Immature natural killer cell (primary cell): ENCODE measurements around the gene BDH1. TPM values are rescaled to one million over a fixed set of nuclear protein-coding genes. Genes with fewer than 3 reads are reported as not detected.
"Not testable (repeated sequence)": the region's sequence is repeated elsewhere in the genome, so short reads cannot be mapped to it uniquely, and the experiment has no call there.

Experiments used
- DNase-seq, 3 donors: peaks; one replicate each; pipeline ENCODE4 v3.0.0; 2022; ENCODE audit warnings: mixed read lengths in 1 of 3
- H3K27ac Mint-ChIP-seq, 6 donors: one replicate each; pipeline ENCODE4 v1.8.0; 2020; ENCODE audit warnings: mixed read lengths in 6 of 6, mild to moderate bottlenecking in 5 of 6, inconsistent platforms in 4 of 6, moderate library complexity in 3 of 6
- H3K27me3 Mint-ChIP-seq, 3 donors: one replicate each; pipeline ENCODE4 v1.8.0; 2020 to 2021; ENCODE audit warnings: low read depth in 3 of 3, mild to moderate bottlenecking in 3 of 3, mixed read lengths in 3 of 3, moderate library complexity in 3 of 3, inconsistent platforms in 1 of 3
- H3K36me3 Mint-ChIP-seq, 3 donors: one replicate each; pipeline ENCODE4 v1.8.0; 2020; ENCODE audit warnings: mixed read lengths in 3 of 3, inconsistent platforms in 2 of 3, mild to moderate bottlenecking in 2 of 3
- H3K4me1 Mint-ChIP-seq, 2 donors: one replicate each; pipeline ENCODE4 v1.8.0; 2020; ENCODE audit warnings: inconsistent platforms in 2 of 2, mild to moderate bottlenecking in 2 of 2, mixed read lengths in 2 of 2, moderate library complexity in 1 of 2
- H3K4me3 Mint-ChIP-seq, 5 donors: one replicate each; pipeline ENCODE4 v1.8.0; 2020; ENCODE audit warnings: mild to moderate bottlenecking in 5 of 5, mixed read lengths in 5 of 5, inconsistent platforms in 3 of 5, moderate library complexity in 3 of 5
- H3K9me3 Mint-ChIP-seq, 6 donors: one replicate each; pipeline ENCODE4 v1.8.0; 2020; ENCODE audit warnings: mild to moderate bottlenecking in 6 of 6, mixed read lengths in 6 of 6, inconsistent platforms in 4 of 6, moderate library complexity in 3 of 6
- polyA plus RNA-seq, 3 donors: library from polyadenylated mRNA; unstranded; fragments of 300-500 nt; fragmentation: Illumina TruSeq; gene quantifications; one replicate each; pipeline ENCODE4 v1.2.3, GENCODE V29; 2021

Gene BDH1
- polyA plus RNA-seq, 3 donors from 2014 or later = 10.3 to 16.1 (median 14.2) TPM

DNA sequence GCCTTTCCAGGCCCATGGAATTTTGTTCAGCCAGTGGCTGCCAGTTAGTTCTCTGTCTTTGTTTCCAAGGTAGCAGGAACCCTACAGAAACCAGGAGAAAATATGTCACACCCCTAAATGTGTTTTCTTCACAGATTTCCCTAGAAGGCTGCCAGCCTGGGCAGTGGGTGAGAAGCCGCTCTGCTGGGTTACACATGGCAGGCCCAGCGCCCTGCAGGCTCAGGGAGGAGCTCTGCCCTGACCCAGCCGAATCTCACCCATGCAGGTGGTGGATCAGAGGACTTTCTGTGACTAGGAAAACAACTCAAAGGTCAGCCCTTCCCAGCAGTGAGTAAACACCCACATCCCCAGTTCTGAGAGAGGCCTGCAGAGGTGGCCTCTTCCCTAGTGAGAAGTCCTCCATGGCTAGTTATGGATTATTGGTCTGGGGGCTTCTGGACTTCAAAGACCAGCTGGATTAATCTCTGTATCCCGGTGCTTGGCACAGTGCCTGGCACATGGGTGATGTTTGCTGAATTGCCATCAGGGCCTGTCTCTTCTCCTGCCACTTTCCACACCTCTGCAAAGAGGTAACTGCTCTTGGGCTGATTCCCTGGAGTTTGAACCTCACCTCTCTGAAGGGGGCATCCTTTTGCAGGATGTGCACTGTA, 34.7 kb upstream of the BDH1 start:
- Mint-ChIP-seq H3K4me1 (no peaks in the 10 kb centered on the region), H3K27me3 (peaks cover 0 to 3% (median 2%) of the 10 kb centered on the region in 3 donors), H3K27ac (no peak overlapping the region), H3K36me3 (no peaks in the 10 kb centered on the region), H3K9me3 (no peaks in the 10 kb centered on the region), H3K4me3 (no peak overlapping the region)
- no peak for DNase-seq

DNA sequence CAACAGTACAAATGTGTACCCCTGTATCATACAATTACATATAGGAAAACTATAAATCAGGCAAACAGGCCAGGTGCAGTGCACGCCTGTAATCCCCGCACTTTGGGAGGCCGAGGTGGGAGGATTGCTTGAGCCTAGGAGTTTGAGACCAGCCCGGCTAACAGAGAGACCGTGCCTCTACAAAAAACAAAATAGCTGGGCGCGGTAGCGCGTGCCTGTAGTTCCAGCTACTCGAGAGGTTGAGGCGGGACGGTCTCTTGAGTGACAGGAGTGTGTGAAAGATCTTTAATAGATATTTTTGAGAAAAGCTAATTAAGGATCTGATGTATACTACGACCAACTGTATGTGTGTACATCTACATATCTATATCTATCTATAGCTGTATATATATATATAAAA, 33.8 kb upstream of the BDH1 start:
- no peak overlapping the region for H3K4me3 Mint-ChIP-seq
- no peaks in the 10 kb centered on the region for H3K4me1 Mint-ChIP-seq
- no peak overlapping the region for H3K27ac Mint-ChIP-seq
- peaks cover 1 to 3% (median 2%) of the 10 kb centered on the region in 3 donors for H3K27me3 Mint-ChIP-seq
- no peaks in the 10 kb centered on the region for H3K36me3 Mint-ChIP-seq
- no peak for DNase-seq
- H3K9me3 Mint-ChIP-seq = no peaks in the 10 kb centered on the region

DNA sequence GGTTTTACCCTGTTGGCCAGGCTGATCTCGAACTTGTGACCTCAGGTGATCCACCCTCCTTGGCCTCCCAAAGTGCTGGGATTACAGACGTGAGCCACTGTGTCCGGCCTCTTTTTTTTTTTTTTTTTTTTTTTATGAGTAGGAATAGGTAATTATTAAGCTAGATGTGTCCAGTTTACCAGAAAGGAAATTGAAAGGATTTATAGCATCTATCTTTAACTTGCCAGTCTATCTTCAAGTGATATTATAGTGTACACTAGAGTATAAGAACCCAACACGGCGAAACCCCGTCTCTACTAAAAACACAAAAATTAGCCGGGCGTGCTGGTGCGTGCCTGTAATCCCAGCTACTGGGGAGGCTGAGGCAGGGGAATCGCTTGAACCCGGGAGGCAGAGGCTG, 31.0 kb upstream of the BDH1 start:
- H3K4me3 Mint-ChIP-seq, DNase-seq, H3K27me3 Mint-ChIP-seq, H3K4me1 Mint-ChIP-seq, H3K27ac Mint-ChIP-seq, H3K9me3 Mint-ChIP-seq, H3K36me3 Mint-ChIP-seq: not testable (repeated sequence)

DNA sequence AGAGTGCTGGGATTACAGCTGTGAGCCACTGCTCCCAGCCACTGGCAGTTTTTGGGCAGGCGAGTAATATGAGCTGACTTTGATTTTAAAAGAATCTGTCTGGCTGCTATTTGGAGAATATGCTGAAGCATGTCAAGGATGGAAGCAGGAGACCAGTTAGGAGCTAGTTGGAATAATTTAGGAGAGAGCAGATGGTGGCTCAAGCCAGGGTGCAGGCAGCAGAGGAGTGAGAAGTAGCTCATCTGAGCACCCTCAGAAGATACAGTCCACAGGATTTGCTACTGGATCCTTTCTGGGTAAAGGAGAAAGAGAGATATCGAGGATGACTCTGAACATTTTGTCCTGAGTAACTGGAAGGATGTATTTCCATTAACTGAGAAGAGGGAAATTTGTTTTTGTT, 30.4 kb upstream of the BDH1 start:
- peaks cover 0 to 3% (median 1%) of the 10 kb centered on the region in 3 donors for H3K27me3 Mint-ChIP-seq
- H3K4me1 Mint-ChIP-seq = no peaks in the 10 kb centered on the region
- no peak overlapping the region for H3K4me3 Mint-ChIP-seq

DNA sequence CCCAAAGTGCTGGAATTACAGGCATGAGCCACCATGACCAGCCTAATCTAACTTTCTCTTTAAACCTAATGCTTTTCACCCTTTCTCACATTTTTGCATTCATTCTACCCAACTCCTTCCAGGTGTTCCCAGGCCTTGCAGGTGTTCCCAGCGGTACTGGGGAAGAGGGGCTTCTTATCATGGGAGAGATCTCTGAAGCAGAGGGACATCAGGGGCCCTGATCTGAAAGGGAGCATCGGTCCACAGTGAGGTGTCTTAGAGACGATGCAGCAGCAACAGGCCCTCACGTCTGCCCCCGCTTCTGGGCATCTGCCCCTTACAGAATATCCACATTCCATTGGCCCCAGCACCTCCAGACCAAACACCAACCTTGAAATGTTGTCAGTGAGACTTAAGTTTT, 29.0 kb upstream of the BDH1 start:
- DNase-seq = no peak
- H3K4me3 Mint-ChIP-seq = no peak overlapping the region
- H3K4me1 Mint-ChIP-seq = no peaks in the 10 kb centered on the region
- no peaks in the 10 kb centered on the region for H3K36me3 Mint-ChIP-seq
- H3K27me3 Mint-ChIP-seq = peaks cover 0 to 3% (median 1%) of the 10 kb centered on the region in 3 donors
- H3K27ac Mint-ChIP-seq = no peak overlapping the region
- H3K9me3 Mint-ChIP-seq = no peaks in the 10 kb centered on the region

More for the DNA sequence above, 30.4 kb upstream of the BDH1 start:
- DNase-seq = no peak
- Mint-ChIP-seq H3K9me3 (no peaks in the 10 kb centered on the region), H3K27ac (no peak overlapping the region), H3K36me3 (no peaks in the 10 kb centered on the region)

DNA sequence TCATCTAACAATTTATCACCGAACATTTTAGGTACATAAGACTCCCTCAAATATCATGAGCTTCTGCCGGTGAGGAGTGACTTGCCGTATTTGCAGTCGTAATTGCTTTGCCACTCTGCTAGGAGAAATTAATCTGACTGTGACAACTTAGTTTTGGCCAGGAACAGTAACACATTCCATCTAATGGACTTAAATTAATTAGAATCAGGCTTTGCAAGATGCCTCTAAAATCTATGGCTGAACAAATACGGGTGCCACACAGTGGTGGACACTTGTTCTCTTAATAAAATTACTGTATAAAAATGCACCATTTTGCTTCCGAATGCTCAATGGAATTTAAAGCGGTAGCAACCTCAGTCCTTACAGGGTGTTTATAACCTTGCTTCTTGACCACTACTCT, 27.6 kb upstream of the BDH1 start:
- no peak overlapping the region for H3K27ac Mint-ChIP-seq
- H3K4me1 Mint-ChIP-seq = no peaks in the 10 kb centered on the region
- DNase-seq = no peak
- H3K4me3 Mint-ChIP-seq = no peak overlapping the region
- no peaks in the 10 kb centered on the region for H3K9me3 Mint-ChIP-seq
- peaks cover 0 to 3% (median 1%) of the 10 kb centered on the region in 3 donors for H3K27me3 Mint-ChIP-seq
- H3K36me3 Mint-ChIP-seq = no peaks in the 10 kb centered on the region

DNA sequence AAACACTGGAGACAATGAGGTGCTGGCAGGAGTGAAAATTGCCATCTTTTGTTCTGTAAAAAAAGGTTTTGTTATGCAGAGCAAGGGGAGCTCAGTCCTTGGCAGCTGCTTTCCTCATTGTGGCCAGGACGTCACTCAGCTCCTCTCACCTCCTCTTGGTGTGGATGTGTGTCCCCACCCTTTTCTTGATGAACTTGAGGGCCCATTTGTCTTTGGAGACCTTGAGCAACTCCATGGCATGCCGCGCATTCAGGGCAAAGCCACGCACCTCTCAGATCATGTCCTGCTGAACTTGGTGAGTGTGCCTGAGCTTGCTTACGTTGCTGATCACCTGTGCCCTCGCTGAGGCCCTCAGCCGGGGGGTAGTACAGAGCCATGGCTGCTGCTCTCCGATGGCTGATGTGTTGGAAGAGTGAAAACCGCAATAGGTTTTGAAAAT, 24.5 kb upstream of the BDH1 start:
- Mint-ChIP-seq H3K36me3 (peaks cover 0 to 4% (median 0%) of the 10 kb centered on the region in 3 donors), H3K9me3 (no peaks in the 10 kb centered on the region), H3K27ac (no peak overlapping the region), H3K4me3 (no peak overlapping the region), H3K27me3 (peaks cover 0 to 2% (median 2%) of the 10 kb centered on the region in 3 donors), H3K4me1 (no peaks in the 10 kb centered on the region)
- DNase-seq = no peak

DNA sequence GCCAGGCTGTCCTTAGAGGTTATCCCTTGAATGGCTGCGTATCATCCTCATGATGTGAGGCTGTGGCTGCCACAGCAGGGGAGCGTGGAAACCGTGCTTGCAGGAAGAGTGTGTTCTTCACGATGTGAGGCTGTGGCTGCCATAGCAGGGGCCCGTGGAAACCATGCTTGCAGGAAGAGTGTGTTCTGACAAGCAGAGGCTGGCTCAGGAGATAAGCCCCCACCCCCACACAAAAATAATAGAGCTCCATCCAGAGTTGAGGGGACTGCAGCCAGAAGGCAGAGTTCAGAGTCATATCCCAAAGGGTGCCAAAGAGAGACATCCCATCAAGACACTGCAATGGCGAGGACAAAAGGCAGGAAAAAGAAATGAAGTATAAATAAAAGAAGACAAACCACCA, 22.6 kb upstream of the BDH1 start:
- Mint-ChIP-seq H3K4me3 (no peak overlapping the region), H3K27ac (no peak overlapping the region), H3K36me3 (peaks cover 0 to 4% (median 0%) of the 10 kb centered on the region in 3 donors), H3K4me1 (no peaks in the 10 kb centered on the region), H3K27me3 (peaks cover 0 to 7% (median 2%) of the 10 kb centered on the region in 3 donors), H3K9me3 (no peaks in the 10 kb centered on the region)
- no peak for DNase-seq

DNA sequence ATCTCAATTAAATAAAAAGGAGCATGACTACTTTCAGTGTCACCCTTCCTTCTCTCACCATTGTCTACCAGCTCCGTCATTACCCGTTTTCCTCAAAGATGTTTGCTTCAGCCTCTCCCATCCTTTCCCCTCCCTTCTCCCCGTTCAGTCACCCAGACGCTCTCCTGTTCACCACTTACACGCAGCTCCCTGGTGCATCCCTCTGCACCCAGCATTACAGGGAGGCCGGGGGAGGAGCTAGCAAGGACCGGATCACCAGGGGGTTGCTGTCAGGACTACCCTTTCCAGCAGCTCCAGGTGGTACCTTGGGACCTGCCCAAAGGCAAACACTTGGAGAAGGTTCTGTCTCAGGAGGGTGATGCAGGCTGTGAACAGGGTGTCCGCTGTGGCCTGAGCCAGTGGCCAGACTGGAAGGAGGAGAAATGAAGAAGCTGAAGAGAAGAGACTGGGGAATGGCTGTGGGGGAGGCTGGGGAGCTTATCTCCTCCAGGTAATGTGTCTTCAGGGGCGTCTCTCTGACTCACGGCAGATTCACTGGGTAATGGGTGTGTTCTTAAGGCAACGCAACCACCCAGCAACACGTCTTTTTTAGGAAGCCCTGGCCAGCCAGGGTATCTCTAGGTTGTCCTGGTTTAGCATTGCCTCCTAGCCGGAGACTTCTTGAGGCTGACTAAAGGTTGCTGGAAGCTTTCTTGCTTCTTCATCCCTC, 21.8 kb upstream of the BDH1 start:
- Mint-ChIP-seq H3K4me1 (no peaks in the 10 kb centered on the region), H3K9me3 (no peaks in the 10 kb centered on the region), H3K27ac (no peak overlapping the region), H3K27me3 (peaks cover 0 to 7% (median 2%) of the 10 kb centered on the region in 3 donors), H3K4me3 (no peak overlapping the region), H3K36me3 (peaks cover 0 to 4% (median 0%) of the 10 kb centered on the region in 3 donors)
- DNase-seq = no peak

DNA sequence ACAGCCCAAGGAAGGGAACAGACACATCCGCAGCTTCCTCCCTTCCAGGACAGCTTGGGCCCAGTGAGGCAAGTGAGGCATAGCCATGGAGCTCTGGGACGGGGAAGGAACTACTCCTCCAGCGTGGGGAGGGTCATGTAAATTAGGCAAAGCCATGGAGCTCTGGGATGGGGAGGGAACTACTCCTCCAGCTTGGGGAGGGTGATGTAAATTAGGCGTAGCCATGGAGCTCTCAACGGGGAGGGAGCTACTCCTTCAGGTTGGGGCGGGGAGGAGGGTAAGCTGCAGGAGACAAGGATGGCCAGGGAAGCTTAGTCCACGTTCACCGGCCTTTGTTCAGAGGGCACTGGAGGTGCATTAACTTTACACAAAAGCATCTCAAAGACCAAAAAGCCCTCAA, 21.1 kb upstream of the BDH1 start:
- Mint-ChIP-seq H3K27ac (no peak overlapping the region), H3K9me3 (no peaks in the 10 kb centered on the region), H3K27me3 (peaks cover 0 to 7% (median 2%) of the 10 kb centered on the region in 3 donors), H3K36me3 (peaks cover 0 to 4% (median 0%) of the 10 kb centered on the region in 3 donors), H3K4me1 (no peaks in the 10 kb centered on the region), H3K4me3 (no peak overlapping the region)
- no peak for DNase-seq

DNA sequence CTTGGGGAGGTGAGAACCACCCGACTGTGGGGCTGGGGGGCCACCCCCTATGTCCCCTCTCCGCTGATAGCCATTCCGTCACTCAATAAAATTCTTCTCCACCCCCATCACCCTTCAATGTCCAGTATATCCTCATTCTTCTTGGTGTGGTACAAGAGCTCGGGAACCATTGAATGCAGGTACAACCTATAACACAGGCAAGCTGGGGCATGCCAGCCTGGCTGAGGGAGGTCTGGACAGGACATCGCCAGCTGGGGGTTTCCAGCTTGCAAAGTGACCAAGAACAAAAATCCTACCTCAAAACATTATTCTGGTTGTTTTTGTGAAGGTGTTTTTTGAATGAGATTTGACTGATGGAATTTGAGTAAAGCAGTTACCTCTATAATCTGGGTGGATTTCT, 19.6 kb upstream of the BDH1 start:
- Mint-ChIP-seq H3K4me3 (no peak overlapping the region), H3K9me3 (no peaks in the 10 kb centered on the region), H3K27me3 (peaks cover 0 to 7% (median 4%) of the 10 kb centered on the region in 3 donors), H3K4me1 (no peaks in the 10 kb centered on the region), H3K27ac (no peak overlapping the region), H3K36me3 (peaks cover 0 to 4% (median 0%) of the 10 kb centered on the region in 3 donors)
- no peak for DNase-seq

DNA sequence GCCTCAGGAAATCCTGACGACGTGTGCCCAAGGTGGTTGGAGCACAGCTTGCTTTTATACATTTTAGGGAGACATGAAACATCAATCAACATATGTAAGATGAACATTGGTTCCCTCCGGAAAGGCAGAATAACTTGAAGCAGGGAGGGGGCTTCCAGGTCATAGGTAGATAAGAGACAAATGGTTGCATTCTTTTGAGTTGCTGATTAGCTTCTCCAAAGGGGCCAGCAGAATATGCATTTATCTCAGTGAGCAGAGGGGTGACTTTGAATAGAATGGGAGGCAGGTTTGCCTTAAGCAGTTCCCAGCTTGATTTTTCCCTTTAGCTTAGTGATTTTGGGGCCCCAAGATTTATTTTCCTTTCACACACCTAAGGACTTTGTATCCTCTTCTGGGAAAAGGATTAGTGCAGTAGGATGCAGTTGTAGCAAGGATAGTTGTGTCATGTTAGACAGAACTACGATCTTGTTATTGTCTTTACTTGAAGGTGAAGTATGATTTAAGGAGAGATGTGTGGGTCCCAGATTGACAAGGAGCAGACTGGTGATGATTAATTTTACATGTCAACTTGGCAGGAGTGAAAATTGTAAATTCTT, 18.7 kb upstream of the BDH1 start:
- not testable (repeated sequence) for DNase-seq, H3K27ac Mint-ChIP-seq, H3K27me3 Mint-ChIP-seq, H3K4me3 Mint-ChIP-seq, H3K4me1 Mint-ChIP-seq, H3K36me3 Mint-ChIP-seq, H3K9me3 Mint-ChIP-seq

DNA sequence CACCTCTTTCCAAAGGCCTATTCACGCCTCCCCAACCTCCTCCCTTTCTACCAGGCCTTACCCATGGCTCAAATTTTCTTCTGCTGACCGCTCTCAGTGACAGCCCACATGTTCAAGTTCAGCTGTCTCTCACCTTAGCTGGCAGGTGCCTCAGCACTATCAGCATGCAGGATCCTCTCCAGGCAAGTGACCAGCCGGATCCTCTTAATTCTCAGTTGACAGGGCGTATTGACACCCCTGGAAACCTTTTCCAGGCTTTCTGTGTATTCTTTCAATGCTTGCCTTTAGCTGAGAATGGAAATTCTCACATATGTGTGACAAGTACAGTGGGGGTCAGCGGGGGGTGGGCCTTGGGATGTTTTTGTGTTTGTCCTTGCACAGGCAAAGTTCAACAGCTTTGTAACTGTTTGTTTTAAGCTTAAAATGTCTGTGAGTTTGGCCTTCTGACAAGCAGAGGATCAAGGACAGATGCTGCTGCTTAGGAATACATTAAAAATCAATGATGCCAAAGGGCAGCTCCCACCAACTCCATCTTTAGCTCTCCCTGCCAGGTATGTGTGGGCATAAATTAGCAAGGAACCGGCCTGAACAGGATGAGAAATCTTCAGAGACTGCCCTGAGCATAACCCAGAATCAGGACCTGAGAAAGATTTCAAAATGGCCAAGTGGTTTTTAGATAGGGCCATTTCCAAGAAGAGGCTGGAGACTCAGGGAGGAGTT, 17.4 kb upstream of the BDH1 start:
- H3K27ac Mint-ChIP-seq = no peak overlapping the region
- H3K4me3 Mint-ChIP-seq = no peak overlapping the region
- peaks cover 0 to 3% (median 0%) of the 10 kb centered on the region in 3 donors for H3K36me3 Mint-ChIP-seq
- no peaks in the 10 kb centered on the region for H3K9me3 Mint-ChIP-seq
- H3K27me3 Mint-ChIP-seq = peaks cover 0 to 9% (median 6%) of the 10 kb centered on the region in 3 donors
- H3K4me1 Mint-ChIP-seq = no peaks in the 10 kb centered on the region
- DNase-seq = no peak

DNA sequence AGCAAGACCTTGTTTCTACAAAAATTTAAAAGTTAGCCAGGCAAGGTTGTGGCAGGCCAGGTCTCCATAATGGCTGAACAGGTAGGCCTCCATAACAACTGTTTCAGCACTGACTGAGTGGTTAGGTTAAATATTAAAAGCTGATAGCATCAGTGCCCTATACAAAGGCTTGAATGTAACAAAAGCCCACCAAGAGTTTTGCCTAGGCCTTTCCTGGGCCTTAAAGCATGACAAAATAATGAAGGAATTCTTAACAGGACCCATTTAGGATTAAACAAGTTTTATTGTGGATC, 16.1 kb upstream of the BDH1 start:
- H3K9me3 Mint-ChIP-seq = not testable (repeated sequence)

More for the DNA sequence above, 16.1 kb upstream of the BDH1 start:
- not testable (repeated sequence) for H3K27me3 Mint-ChIP-seq, H3K27ac Mint-ChIP-seq, H3K4me1 Mint-ChIP-seq, H3K36me3 Mint-ChIP-seq, H3K4me3 Mint-ChIP-seq, DNase-seq
